DOHH2 (cell line): ENCODE measurements around the gene IGSF11.

Source experiments
- CTCF ChIP-seq: fragments of 200-600 bp; sonication (generic); IDR thresholded peaks from one replicate; pipeline ENCODE4 v1.5.1; 2014; ENCODE audit warnings: antibody characterized with exemption, mild to moderate bottlenecking, low read depth, low read length; ENCODE audit not compliant: poor library complexity, severe bottlenecking
- EZH2phosphoT487 ChIP-seq: fragments of 200-600 bp; sonication (generic); IDR thresholded peaks from 2 replicates; pipeline ENCODE4 v1.6.1; 2017; ENCODE audit warnings: borderline replicate concordance, mild to moderate bottlenecking, antibody characterized with exemption, low read length, moderate library complexity, mixed read lengths

GRCh38 chr3:118859950-118860349 is 174.7 kb downstream of the IGSF11 start:
- TF ChIP-seq CTCF (no peak), EZH2phosphoT487 (no peak)
